T-helper 1 cell treated with Interleukin-12 subunit alpha and Interleukin-12 subunit beta and Interleukin-4 antibody, amounts not matched to agents 30 μg/mL and 1 μg/mL, for 36 hours (primary cell): ENCODE measurements around the gene MEIOB.

Experiments used
- H3K27ac Mint-ChIP-seq: one replicate; pipeline ENCODE4 v1.8.0; 2021; ENCODE audit warnings: mild to moderate bottlenecking, mixed read lengths
- H3K27me3 Mint-ChIP-seq: one replicate; pipeline ENCODE4 v1.8.0; 2021; ENCODE audit warnings: low read depth, mixed read lengths
- H3K36me3 Mint-ChIP-seq: one replicate; pipeline ENCODE4 v1.8.0; 2021; ENCODE audit warnings: low read depth, mixed read lengths
- H3K4me1 Mint-ChIP-seq: one replicate; pipeline ENCODE4 v1.8.0; 2021; ENCODE audit warnings: low read depth, mixed read lengths
- H3K4me3 Mint-ChIP-seq: one replicate; pipeline ENCODE4 v1.8.0; 2021; ENCODE audit warnings: mild to moderate bottlenecking, moderate library complexity, mixed read lengths
- H3K9me3 Mint-ChIP-seq: one replicate; pipeline ENCODE4 v1.8.0; 2021; ENCODE audit warnings: mixed read lengths

Gene MEIOB

DNA sequence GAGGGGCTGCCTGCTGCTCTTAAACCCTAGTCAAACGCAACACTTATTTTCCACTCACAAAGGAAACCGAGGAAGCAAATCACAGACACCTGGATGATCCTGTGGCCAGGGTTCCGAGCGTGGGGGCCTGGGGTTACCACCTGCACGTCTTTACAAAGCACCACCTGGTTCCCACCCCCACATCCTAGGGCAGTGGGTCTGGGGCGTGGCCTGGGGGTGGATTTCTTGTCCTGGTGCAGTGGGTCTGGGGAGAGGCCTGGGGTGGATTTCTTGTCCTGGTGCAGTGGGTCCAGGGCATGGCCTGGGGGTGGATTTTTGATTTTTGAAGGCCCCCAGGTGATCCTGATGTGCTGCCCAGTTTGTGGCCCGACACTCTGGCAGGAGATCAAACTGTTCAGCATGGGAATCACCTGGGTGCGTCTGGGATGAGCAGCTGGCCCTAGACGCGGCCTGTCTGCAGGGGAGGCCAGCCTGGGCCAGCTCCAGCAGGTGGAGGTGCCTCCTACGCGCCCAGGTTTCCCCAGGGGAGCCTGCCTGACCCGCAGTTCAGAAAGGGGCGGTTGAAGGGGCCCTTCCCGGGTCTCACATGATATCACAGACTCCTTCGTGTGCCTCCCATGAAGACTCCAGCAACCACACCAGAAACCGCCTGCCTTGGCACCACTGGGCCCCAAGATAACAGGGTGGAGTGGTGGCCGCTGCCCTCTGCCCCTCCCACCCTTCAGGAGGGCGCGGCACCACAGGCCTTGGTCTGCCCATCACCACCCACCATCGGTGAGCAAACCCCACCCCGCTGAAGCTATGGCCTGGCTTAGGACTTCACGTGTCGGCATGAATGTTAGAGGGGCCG, 51.6 kb downstream of the MEIOB start:
- Mint-ChIP-seq H3K9me3 (no peaks in the 10 kb centered on the region), H3K4me1 (peaks cover 8% of the 10 kb centered on the region), H3K27ac (no peak overlapping the region)

DNA sequence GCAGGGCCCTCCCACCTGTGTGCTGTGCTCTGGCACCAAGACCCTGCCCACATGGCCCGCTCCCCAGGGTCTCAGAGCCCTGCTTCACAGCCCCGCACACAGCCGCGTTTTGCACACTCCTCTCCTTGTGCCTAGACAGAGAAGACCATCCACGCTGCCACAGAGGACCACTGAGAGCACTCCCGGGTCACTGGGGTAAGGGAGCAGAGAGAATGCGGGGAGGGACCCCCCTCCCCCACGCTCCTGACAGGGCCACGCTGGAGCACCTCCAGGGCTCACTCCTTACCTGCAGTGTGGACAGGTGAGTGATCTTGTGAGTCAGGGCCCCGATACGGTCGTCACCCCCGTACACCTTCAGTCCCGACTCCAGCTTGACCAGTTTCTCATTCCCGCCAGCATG, 52.4 kb downstream of the MEIOB start:
- H3K27me3 Mint-ChIP-seq: no peaks in the 10 kb centered on the region
- H3K4me1 Mint-ChIP-seq: peaks cover 7% of the 10 kb centered on the region
- no peaks in the 10 kb centered on the region for H3K9me3 Mint-ChIP-seq
- H3K36me3 Mint-ChIP-seq: peaks cover 5% of the 10 kb centered on the region
- H3K27ac Mint-ChIP-seq: no peak overlapping the region
- no peak overlapping the region for H3K4me3 Mint-ChIP-seq

More for the DNA sequence above, 51.6 kb downstream of the MEIOB start:
- no peak overlapping the region for H3K4me3 Mint-ChIP-seq
- H3K36me3 Mint-ChIP-seq: peaks cover 4% of the 10 kb centered on the region
- H3K27me3 Mint-ChIP-seq: no peaks in the 10 kb centered on the region

DNA sequence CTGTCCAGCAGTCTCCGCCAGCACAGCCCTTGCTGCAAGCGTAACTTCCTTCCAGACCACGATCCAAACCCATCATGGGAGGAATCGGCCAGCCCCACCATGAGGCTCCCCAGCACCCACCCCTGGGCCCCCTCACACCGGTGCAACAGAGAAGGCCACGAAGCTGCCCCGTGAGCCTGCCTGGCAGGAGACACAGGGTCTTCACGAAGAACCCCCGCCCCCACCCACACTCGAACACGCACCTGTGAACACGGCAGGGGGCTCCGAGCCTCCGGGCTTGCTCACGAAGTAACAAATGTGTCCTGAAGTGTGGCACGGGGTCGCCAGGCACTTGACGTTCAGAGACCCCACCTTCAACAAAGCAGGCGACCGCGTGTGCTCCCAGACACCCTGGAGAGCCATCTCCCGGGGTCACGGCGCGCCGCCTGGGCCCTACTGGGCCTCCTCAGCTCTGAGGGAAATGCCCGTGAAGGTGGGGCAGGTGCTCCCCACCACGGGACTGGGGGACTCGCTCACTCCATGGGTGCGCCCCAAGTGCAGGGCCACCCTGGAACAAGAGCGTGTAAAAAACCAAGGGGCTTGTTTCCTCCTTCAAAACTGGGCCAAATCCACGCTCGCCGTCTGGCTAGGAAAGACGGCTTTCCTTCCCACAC, 53.0 kb downstream of the MEIOB start:
- Mint-ChIP-seq H3K27ac (no peak overlapping the region), H3K36me3 (peaks cover 5% of the 10 kb centered on the region), H3K27me3 (no peaks in the 10 kb centered on the region), H3K9me3 (no peaks in the 10 kb centered on the region), H3K4me1 (peaks cover 4% of the 10 kb centered on the region), H3K4me3 (no peak overlapping the region)

DNA sequence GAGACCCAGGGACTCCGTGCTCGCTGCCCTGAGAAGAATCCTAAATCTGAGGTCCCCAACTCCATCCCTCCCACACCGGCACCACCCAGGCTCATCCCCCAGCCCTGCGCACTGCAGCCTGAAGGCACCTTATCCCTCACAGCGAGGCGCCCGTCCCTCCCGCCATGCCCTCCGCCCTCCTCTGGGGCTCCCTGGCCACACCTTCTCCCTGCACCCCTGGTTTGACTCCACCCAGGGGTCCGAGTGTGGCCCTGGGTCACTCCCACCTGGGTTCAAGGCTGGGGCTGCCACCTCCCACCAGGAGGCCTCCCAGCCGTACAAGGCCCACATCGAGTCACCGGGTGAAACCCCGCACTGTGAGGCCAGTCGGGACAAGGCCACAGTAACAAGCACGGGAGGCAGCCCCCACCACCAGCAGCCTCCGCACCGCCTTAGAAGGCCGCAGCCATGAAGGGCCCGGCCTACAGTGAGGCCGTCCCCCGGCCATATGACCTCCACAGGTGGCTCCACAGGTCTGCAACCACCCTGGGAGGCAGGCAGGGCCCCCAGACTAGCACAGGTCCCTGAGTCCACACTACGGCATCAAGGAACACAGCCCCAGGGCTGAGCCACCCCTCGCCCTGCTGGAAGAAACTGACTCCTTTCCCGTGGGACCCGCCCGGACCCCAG, 53.6 kb downstream of the MEIOB start:
- peaks cover 3% of the 10 kb centered on the region for H3K4me1 Mint-ChIP-seq
- no peak overlapping the region for H3K27ac Mint-ChIP-seq
- H3K27me3 Mint-ChIP-seq: no peaks in the 10 kb centered on the region
- H3K9me3 Mint-ChIP-seq: no peaks in the 10 kb centered on the region
- no peak overlapping the region for H3K4me3 Mint-ChIP-seq
- peaks cover 8% of the 10 kb centered on the region for H3K36me3 Mint-ChIP-seq

DNA sequence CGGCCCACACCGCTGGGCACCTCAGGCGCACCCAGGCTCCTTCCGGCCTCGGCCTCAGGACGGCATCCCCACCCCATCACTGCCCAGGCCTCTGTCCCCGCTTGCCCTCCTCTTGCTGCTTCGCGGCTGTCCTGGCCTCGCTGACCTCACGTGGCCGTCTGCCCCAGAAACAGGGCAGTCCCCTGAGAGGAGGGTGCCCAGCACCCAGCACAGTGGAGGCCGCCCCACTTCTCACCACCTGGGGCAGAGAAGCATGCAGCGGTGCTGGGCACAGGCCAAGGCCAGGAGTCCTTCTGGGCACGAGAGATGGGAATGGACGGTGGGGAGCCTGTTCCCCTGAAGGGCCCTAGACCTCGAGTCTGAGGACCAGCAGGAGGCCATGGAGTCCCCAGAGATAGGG, 54.2 kb downstream of the MEIOB start:
- Mint-ChIP-seq H3K27ac (no peak overlapping the region), H3K9me3 (no peaks in the 10 kb centered on the region), H3K4me1 (peaks cover 3% of the 10 kb centered on the region), H3K4me3 (no peak overlapping the region), H3K27me3 (no peaks in the 10 kb centered on the region), H3K36me3 (peaks cover 11% of the 10 kb centered on the region)

DNA sequence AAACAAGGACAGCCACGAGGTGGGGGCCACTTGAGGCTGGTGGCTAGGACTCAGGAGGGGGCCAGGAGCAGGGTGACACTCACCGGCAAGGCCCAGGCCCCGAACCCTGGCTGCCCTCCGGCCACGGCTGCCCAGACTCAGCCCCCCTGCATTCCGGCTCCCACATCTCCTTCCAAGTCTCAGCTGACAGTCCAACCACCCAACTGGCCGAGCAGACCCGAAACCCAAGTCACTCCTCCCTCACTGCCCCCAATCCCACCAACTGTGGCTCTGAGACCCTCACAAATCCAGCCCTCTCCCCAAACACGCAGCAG, 54.7 kb downstream of the MEIOB start:
- Mint-ChIP-seq H3K27me3 (no peaks in the 10 kb centered on the region), H3K27ac (no peak overlapping the region), H3K4me3 (no peak overlapping the region), H3K9me3 (no peaks in the 10 kb centered on the region), H3K36me3 (peaks cover 11% of the 10 kb centered on the region), H3K4me1 (peaks cover 3% of the 10 kb centered on the region)

DNA sequence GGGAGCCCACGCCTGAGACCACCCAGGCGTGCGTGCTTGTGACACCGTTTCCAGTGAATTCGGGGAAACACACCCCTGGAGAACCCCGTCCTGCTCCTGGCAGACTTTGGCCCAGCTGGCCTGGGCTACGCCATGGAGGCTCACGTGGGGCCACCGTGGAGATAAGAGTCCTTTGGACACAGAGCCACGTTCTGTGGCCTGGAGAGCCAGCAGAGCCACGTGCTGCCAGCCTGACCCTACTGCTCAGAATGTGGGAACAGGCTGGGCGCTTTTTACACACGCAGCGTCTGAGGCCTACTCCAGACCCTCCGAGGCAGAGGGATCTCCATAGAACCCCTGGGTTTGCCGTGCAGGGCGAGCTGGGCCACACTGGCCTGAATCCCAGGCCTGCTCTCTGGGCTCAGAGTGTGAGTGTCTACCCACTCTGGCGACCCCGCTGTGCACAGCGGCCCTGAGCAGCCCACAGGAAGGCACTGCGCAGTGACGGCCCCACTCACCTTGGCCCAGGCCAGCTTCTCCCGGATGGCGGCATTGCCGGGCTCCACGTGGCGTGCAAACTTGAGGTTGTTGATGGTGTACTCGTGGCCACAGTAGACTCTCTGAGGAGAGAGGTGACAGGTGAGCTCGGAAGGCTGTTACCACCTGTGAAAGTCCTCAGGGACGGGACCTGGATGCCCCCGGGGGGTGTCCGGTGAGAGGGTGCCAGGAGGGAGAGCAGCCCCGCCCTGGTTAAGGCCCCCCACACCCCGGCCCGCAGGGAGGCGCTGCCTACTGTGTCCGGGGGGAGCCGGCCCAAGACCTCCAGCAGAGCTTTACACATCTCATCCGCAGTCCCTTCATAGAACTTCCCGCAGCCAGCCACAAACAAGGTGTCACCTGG, 55.3 kb downstream of the MEIOB start:
- peaks cover 3% of the 10 kb centered on the region for H3K4me1 Mint-ChIP-seq
- peaks cover 11% of the 10 kb centered on the region for H3K36me3 Mint-ChIP-seq

DNA sequence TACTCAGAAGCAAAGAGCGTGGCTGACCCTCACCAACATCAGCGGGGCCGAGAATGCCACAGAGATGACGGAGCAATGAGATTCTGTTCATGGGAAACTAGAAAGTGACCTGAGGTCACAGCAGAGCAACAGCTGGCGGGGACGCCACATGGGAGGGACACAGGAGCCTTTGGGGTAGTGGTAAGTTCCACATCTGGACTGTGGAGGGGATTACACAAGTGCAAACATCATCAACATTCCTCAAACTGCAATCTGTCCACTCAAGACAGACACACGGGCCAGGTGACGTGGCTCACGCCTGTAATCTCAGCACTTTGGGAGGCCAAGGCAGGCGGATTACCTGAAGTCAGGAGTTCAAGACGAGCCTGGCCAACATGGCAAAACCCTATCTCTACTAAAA, 56.5 kb downstream of the MEIOB start:
- no peak overlapping the region for H3K27ac Mint-ChIP-seq
- H3K4me3 Mint-ChIP-seq: no peak overlapping the region
- peaks cover 11% of the 10 kb centered on the region for H3K36me3 Mint-ChIP-seq
- H3K27me3 Mint-ChIP-seq: no peaks in the 10 kb centered on the region
- peaks cover 3% of the 10 kb centered on the region for H3K4me1 Mint-ChIP-seq
- H3K9me3 Mint-ChIP-seq: no peaks in the 10 kb centered on the region

More for the DNA sequence above, 55.3 kb downstream of the MEIOB start:
- Mint-ChIP-seq H3K4me3 (no peak overlapping the region), H3K9me3 (no peaks in the 10 kb centered on the region), H3K27ac (no peak overlapping the region), H3K27me3 (no peaks in the 10 kb centered on the region)

DNA sequence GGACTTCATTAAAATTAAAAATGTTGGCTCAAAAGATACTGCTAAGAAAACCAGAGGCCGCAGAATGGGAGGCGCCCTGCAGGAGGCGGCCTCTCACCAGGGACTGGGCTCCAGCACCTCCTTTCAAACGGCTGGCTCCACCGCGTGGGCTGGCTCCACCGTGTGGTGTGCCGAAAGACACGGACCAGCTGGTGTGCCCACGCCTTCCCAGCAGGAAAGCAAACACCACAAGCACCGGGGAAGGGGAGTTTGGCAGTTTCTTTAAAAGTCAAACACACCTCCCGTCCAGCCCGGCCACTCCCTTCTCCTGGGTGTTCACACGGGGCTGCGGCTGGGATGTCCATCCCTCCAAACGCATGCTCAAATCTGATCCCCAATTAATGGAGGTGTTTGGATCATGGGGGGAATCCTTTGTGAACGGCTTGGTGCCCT, 59.2 kb downstream of the MEIOB start:
- no peak overlapping the region for H3K27ac Mint-ChIP-seq
- H3K4me3 Mint-ChIP-seq: no peak overlapping the region
- peaks cover 3% of the 10 kb centered on the region for H3K4me1 Mint-ChIP-seq
- peaks cover 9% of the 10 kb centered on the region for H3K36me3 Mint-ChIP-seq
- H3K9me3 Mint-ChIP-seq: no peaks in the 10 kb centered on the region
- H3K27me3 Mint-ChIP-seq: no peaks in the 10 kb centered on the region

DNA sequence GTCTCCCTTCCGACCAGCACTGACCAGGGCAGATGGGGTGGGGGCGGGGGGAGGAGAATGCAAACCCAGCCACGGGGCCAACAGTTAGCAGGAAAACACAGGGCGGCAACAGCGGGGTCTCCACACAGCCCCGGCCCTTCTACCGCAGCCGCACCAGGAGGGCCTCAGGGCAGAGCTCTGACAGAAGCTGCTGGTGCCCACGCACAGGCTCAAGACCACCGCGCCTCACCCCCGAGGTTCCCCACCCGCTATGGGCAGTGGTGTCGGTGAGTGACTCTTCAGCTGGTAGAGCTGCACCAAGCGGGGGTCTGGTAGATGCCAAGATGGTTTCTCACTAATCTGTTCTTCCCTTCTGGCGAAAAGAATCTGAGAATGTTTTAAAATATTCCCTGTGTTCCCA, 61.4 kb downstream of the MEIOB start:
- Mint-ChIP-seq H3K9me3 (no peaks in the 10 kb centered on the region), H3K4me1 (peaks cover 3% of the 10 kb centered on the region), H3K27ac (no peak overlapping the region), H3K4me3 (no peak overlapping the region), H3K27me3 (no peaks in the 10 kb centered on the region), H3K36me3 (peaks cover 12% of the 10 kb centered on the region)

DNA sequence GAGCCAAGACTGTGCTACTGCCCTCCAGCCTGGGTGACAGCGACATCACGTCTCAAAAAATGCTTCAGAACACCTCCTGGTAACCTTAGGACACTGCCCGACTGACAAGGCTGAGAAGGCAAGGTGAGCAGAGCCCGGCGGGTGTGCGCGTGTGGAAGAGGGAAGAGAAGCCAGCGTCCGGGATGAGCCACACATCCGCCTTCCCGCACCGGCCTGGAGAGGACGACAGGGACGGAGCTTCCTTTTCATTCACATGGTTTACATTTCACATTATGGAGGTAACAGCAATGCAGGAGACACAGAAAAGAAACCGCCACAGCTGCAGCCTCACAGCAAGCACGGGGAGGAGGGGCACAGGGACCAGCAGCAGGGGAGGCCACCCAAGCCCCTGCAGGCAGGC, 61.9 kb downstream of the MEIOB start:
- no peaks in the 10 kb centered on the region for H3K4me1 Mint-ChIP-seq
- H3K27ac Mint-ChIP-seq: no peak overlapping the region
- peaks cover 9% of the 10 kb centered on the region for H3K36me3 Mint-ChIP-seq
- no peaks in the 10 kb centered on the region for H3K9me3 Mint-ChIP-seq
- no peak overlapping the region for H3K4me3 Mint-ChIP-seq
- H3K27me3 Mint-ChIP-seq: no peaks in the 10 kb centered on the region

DNA sequence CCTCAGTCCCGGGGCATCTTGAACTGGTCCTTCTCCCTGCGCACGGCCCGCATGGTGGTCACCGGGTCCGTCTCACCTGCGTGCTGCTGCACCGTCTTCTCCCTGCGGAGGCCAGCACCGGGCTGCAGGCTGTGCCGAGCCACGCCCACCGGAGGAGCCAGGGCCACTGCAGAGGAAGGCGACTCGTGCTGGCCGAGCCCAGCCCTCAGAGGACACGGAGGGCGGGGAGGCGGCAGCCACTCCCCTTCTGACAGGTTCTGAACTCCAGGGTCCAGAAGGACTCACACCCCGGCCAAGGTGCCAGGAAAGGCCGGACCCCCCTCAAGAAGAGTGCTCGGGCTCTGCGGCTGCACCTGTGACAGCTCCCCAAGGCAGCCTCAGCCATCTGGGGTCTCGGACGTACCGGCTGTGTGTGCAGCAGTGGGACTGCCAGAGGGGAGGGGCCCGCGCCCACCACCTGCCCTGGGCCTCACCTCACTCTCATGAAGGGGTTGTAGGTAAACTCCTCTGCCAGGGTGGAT, 62.6 kb downstream of the MEIOB start:
- Mint-ChIP-seq H3K4me1 (no peaks in the 10 kb centered on the region), H3K9me3 (no peaks in the 10 kb centered on the region), H3K36me3 (peaks cover 9% of the 10 kb centered on the region), H3K27ac (no peak overlapping the region), H3K27me3 (no peaks in the 10 kb centered on the region), H3K4me3 (no peak overlapping the region)

DNA sequence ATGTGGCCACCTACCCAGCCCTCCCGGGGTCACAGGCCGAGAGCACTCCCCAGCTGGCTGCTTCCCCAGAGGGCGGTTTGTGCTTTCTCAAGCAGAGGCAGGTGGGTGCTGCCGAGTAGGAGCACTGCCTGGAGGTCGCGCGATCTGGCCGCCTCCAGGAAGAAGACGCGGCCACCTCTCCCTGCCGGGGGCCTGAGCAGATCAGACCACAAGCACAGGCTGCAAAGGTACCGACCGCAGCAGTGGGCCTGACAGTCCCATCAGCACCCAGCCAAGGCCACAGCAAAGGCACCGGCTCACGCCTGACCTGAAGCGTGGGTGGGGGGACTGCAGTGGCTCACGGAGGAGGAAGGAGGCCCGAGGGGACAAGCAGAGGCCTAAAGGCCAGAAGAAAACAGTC, 63.3 kb downstream of the MEIOB start:
- Mint-ChIP-seq H3K27ac (no peak overlapping the region), H3K4me1 (no peaks in the 10 kb centered on the region), H3K4me3 (no peak overlapping the region), H3K9me3 (no peaks in the 10 kb centered on the region), H3K36me3 (peaks cover 9% of the 10 kb centered on the region), H3K27me3 (no peaks in the 10 kb centered on the region)

DNA sequence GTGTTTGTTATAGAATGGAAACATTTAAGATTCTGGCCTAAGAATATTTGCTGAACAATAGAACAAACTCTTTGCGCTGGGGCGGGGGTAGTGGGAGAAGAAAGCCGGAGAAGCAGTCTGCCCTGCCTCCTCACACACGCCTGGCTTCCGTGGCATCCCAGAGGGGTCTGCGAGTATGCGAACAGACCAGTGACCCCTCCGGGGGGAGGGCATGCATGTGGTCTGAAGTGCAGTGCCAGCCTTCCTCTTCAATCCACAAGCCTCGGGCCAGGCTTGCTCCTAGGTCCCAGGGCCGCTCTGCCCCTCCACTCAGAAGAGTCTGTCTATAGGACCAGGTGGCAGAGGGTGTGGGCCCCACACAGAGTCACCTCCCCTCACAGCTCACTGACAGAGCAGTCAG, 64.3 kb downstream of the MEIOB start:
- H3K27me3 Mint-ChIP-seq: no peaks in the 10 kb centered on the region
- H3K4me1 Mint-ChIP-seq: no peaks in the 10 kb centered on the region
- no peaks in the 10 kb centered on the region for H3K9me3 Mint-ChIP-seq
- no peak overlapping the region for H3K27ac Mint-ChIP-seq
- H3K4me3 Mint-ChIP-seq: no peak overlapping the region
- H3K36me3 Mint-ChIP-seq: peaks cover 3% of the 10 kb centered on the region
